Osteocyte (in vitro differentiated cells): Measurements from ENCODE around the gene OR2T35. TPM values are rescaled to one million over a fixed set of nuclear protein-coding genes. Genes with fewer than 3 reads are reported as not detected.

ENCODE experiments used
- DNase-seq: peaks from one replicate; pipeline ENCODE4 v3.0.0; 2021; ENCODE audit warnings: mixed read lengths; ENCODE audit not compliant: unreplicated experiment; ENCODE audit errors: extremely low spot score
- H3K27ac Mint-ChIP-seq: one replicate; pipeline ENCODE4 v1.8.0; 2021; ENCODE audit warnings: mild to moderate bottlenecking, mixed read lengths; ENCODE audit not compliant: unreplicated experiment
- H3K27me3 Mint-ChIP-seq: one replicate; pipeline ENCODE4 v1.8.0; 2021; ENCODE audit warnings: mixed read lengths; ENCODE audit not compliant: unreplicated experiment
- H3K36me3 Mint-ChIP-seq: one replicate; pipeline ENCODE4 v1.8.0; 2021; ENCODE audit warnings: mixed read lengths; ENCODE audit not compliant: unreplicated experiment
- H3K4me1 Mint-ChIP-seq: one replicate; pipeline ENCODE4 v1.8.0; 2021; ENCODE audit warnings: mixed read lengths; ENCODE audit not compliant: unreplicated experiment
- H3K4me3 Mint-ChIP-seq: one replicate; pipeline ENCODE4 v1.8.0; 2021; ENCODE audit warnings: mild to moderate bottlenecking, moderate library complexity, mixed read lengths; ENCODE audit not compliant: unreplicated experiment
- H3K9me3 Mint-ChIP-seq: one replicate; pipeline ENCODE4 v1.8.0; 2021; ENCODE audit warnings: mixed read lengths; ENCODE audit not compliant: unreplicated experiment
- CTCF ChIP-seq: fragments of 200-600 bp; sonication (generic); IDR thresholded peaks from 2 replicates; pipeline ENCODE4 v1.5.0; 2021; ENCODE audit warnings: antibody characterized with exemption, mild to moderate bottlenecking, moderate library complexity
- total RNA-seq: library from RNA; stranded (reverse); gene quantifications from 2 replicates; pipeline ENCODE4 v1.2.1, GENCODE V29; 2021

OR2T35 gene
- total RNA-seq, 1 donor from 2014 or later: not detected

DNA sequence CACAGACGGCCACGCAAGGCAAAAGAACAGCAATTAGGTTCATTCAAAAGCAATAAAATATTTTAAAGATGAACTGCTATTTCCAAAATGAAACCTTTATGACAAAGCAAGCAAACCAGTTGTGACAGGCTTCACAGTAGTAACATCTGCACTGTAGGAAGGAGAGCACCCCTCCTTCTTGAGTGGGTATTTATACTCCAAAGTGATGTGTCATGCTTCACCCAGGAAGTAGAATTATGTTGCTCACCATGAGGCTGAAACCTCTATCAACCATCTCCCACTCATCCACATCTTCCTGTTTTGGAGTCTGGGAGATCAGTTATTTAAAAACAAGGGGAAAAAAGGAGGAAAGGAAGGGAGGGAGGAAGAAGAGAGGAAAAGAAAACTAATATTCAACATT, 48.5 kb downstream of the OR2T35 start:
- no peaks in the 10 kb centered on the region for H3K36me3 Mint-ChIP-seq
- H3K4me3 Mint-ChIP-seq: no peak overlapping the region
- TF ChIP-seq CTCF: no peak
- no peak for DNase-seq
- H3K4me1 Mint-ChIP-seq: no peaks in the 10 kb centered on the region
- no peaks in the 10 kb centered on the region for H3K27me3 Mint-ChIP-seq
- H3K9me3 Mint-ChIP-seq: peaks cover 38% of the 10 kb centered on the region
- H3K27ac Mint-ChIP-seq: no peak overlapping the region

DNA sequence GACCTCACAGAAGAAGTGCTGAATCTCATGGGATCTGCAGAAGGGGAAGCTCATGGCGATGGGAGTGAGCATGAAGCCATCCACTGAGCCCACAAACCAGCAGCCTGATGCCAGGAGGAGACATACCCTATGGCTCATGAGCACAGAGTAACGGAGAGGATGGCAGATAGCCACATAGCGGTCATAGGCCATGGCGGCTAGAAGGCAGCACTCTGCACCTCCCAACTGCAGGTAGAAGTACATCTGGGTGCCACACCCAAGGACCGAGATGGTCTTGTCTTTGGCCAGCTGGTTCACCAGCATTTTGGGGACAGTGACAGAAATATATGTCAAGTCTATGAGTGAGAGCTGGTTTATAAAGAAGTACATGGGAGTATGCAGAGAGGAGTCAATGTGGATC, 51.9 kb downstream of the OR2T35 start:
- H3K9me3 Mint-ChIP-seq: peaks cover 49% of the 10 kb centered on the region
- DNase-seq: no peak
- no peaks in the 10 kb centered on the region for H3K4me1 Mint-ChIP-seq
- no peak overlapping the region for H3K4me3 Mint-ChIP-seq
- no peak for TF ChIP-seq CTCF
- no peaks in the 10 kb centered on the region for H3K27me3 Mint-ChIP-seq
- H3K27ac Mint-ChIP-seq: no peak overlapping the region
- no peaks in the 10 kb centered on the region for H3K36me3 Mint-ChIP-seq

GRCh38 chr1:248592655-248593054, 52.4 kb downstream of the OR2T35 start:
- Mint-ChIP-seq H3K36me3 (no peaks in the 10 kb centered on the region), H3K27ac (no peak overlapping the region), H3K4me3 (no peak overlapping the region), H3K9me3 (peaks cover 50% of the 10 kb centered on the region), H3K27me3 (no peaks in the 10 kb centered on the region), H3K4me1 (no peaks in the 10 kb centered on the region)
- no peak for DNase-seq
- no peak for TF ChIP-seq CTCF

GRCh38 chr1:248590055-248590454, 55.0 kb downstream of the OR2T35 start:
- DNase-seq: no peak
- H3K9me3 Mint-ChIP-seq: peaks cover 59% of the 10 kb centered on the region
- no peak for TF ChIP-seq CTCF
- H3K4me1 Mint-ChIP-seq: no peaks in the 10 kb centered on the region
- H3K27ac Mint-ChIP-seq: no peak overlapping the region
- H3K36me3 Mint-ChIP-seq: no peaks in the 10 kb centered on the region
- H3K4me3 Mint-ChIP-seq: no peak overlapping the region
- no peaks in the 10 kb centered on the region for H3K27me3 Mint-ChIP-seq

DNA sequence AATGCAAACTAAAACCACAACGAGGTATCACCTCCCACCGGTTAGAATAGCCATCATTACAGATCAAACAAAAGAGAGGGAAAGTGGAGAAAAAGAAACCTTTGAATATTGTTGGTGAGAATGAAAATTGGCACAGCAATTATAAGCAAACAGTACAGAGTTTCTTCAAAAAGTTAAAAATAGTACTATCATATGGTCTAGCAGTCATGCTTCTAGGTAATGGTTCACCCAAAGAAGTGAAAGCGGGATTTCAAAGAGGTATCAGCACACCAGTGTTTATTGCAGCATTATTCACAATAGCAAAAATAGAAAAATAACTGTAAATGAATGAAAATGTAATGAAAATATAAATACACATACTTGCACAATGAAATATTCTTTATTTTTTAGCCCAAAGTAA, 55.7 kb downstream of the OR2T35 start:
- Mint-ChIP-seq H3K27ac (no peak overlapping the region), H3K9me3 (peaks cover 59% of the 10 kb centered on the region), H3K27me3 (no peaks in the 10 kb centered on the region), H3K36me3 (no peaks in the 10 kb centered on the region), H3K4me3 (no peak overlapping the region), H3K4me1 (no peaks in the 10 kb centered on the region)
- no peak for DNase-seq
- TF ChIP-seq CTCF: no peak

Other genes with a start within 250 kb of the OR2T35 start
- gene OR2T1, start 242.2 kb downstream of the OR2T35 start, total RNA-seq: not detected in 2 replicates
- not detected in 2 replicates for gene OR2T2, start 199.6 kb downstream of the OR2T35 start, total RNA-seq
- gene OR2T3, start 171.9 kb downstream of the OR2T35 start, total RNA-seq: not detected in 2 replicates
- not detected in 2 replicates for gene OR2T5, start 156.7 kb downstream of the OR2T35 start, total RNA-seq
- not detected in 2 replicates for gene OR2G6, start 137.2 kb downstream of the OR2T35 start, total RNA-seq
- gene OR2T29, start 82.5 kb downstream of the OR2T35 start, total RNA-seq: not detected in 2 replicates
- gene OR2T34, start 70.5 kb downstream of the OR2T35 start, total RNA-seq: not detected in 2 replicates
- gene OR2T10, start 47.6 kb downstream of the OR2T35 start, total RNA-seq: not detected in 2 replicates
- not detected in 2 replicates for gene OR2T11, start 10.2 kb downstream of the OR2T35 start, total RNA-seq
- not detected in 2 replicates for gene OR2T27, start 10.2 kb upstream of the OR2T35 start, total RNA-seq
- not detected in 2 replicates for gene OR14I1, start 57.5 kb upstream of the OR2T35 start, total RNA-seq
- gene LYPD8, start 110.5 kb upstream of the OR2T35 start, total RNA-seq: not detected in 2 replicates
- 32.4 and 33.2 TPM in 2 replicates for gene SH3BP5L, start 180.6 kb upstream of the OR2T35 start, total RNA-seq
- 21.1 and 24.1 TPM in 2 replicates for gene ZNF672, start 192.9 kb upstream of the OR2T35 start, total RNA-seq
- gene ZNF692, start 213.8 kb upstream of the OR2T35 start, total RNA-seq: 32.1 and 39.9 TPM in 2 replicates